CD4-positive, alpha-beta memory T cell (primary cell): ENCODE data around the gene FZD8. TPM values are rescaled to one million over a fixed set of nuclear protein-coding genes. Genes with fewer than 3 reads are reported as not detected.

Experiments
- CTCF ChIA-PET: fragments of 350-600 bp; sonication (Branson Sonifier 250); formaldehyde crosslinking; loops from one replicate; lab custom pipeline; 2021; ENCODE audit warnings: inconsistent platforms; ENCODE audit not compliant: partially characterized antibody; lab: Charles Lee
- POLR2A ChIA-PET: fragments of 350-600 bp; sonication (Branson Sonifier 250); formaldehyde crosslinking; loops from one replicate; lab custom pipeline; 2021; ENCODE audit not compliant: partially characterized antibody; lab: Charles Lee
- DNase-seq, 5 donors: peaks; one replicate each; pipeline versions ENCODE4 v3.0.0 to v3.0.0-alpha.2; 2020 to 2022; ENCODE audit warnings: mixed read lengths in 1 of 5
- H3K27ac ChIP-seq: one replicate; pipeline ENCODE4 v1.7.0; 2013; ENCODE audit warnings: low read depth, low read length
- H3K27me3 ChIP-seq: 2 replicates; pipeline ENCODE4 v1.7.0; 2013; ENCODE audit warnings: mild to moderate bottlenecking, low read length, moderate library complexity; ENCODE audit not compliant: insufficient read depth
- H3K36me3 ChIP-seq: 2 replicates; pipeline ENCODE4 v1.7.0; 2013; ENCODE audit warnings: mild to moderate bottlenecking, low read length, moderate library complexity; ENCODE audit not compliant: insufficient read depth
- H3K4me1 ChIP-seq: 2 replicates; pipeline ENCODE4 v1.7.0; 2013; ENCODE audit warnings: mild to moderate bottlenecking, low read length, moderate library complexity; ENCODE audit not compliant: insufficient read depth
- H3K4me3 ChIP-seq, 2 donors: one replicate each; pipeline ENCODE4 v1.7.0; 2013; ENCODE audit warnings: low read length in 2 of 2, mild to moderate bottlenecking in 1 of 2
- H3K9me3 ChIP-seq, 2 donors: one replicate each; pipeline ENCODE4 v1.7.0; 2013; ENCODE audit warnings: low read length in 2 of 2, control low read depth in 1 of 2; ENCODE audit not compliant: control insufficient read depth in 1 of 2
- H3K27ac Mint-ChIP-seq, 7 donors: one replicate each; pipeline ENCODE4 v1.8.0; 2020 to 2021; ENCODE audit warnings: mixed read lengths in 7 of 7, mild to moderate bottlenecking in 6 of 7, inconsistent platforms in 3 of 7, moderate library complexity in 3 of 7
- H3K27me3 Mint-ChIP-seq, 2 donors: one replicate each; pipeline ENCODE4 v1.8.0; 2020 to 2021; ENCODE audit warnings: mixed read lengths in 2 of 2
- H3K36me3 Mint-ChIP-seq, 2 donors: one replicate each; pipeline ENCODE4 v1.8.0; 2020 to 2021; ENCODE audit warnings: mixed read lengths in 2 of 2, inconsistent platforms in 1 of 2, mild to moderate bottlenecking in 1 of 2
- H3K4me1 Mint-ChIP-seq, 4 donors: one replicate each; pipeline ENCODE4 v1.8.0; 2020 to 2021; ENCODE audit warnings: mixed read lengths in 4 of 4, mild to moderate bottlenecking in 1 of 4
- H3K4me3 Mint-ChIP-seq, 8 donors: one replicate each; pipeline ENCODE4 v1.8.0; 2020 to 2021; ENCODE audit warnings: mixed read lengths in 8 of 8, mild to moderate bottlenecking in 7 of 8, moderate library complexity in 6 of 8, inconsistent platforms in 3 of 8
- H3K9me3 Mint-ChIP-seq, 8 donors: one replicate each; pipeline ENCODE4 v1.8.0; 2020 to 2021; ENCODE audit warnings: mixed read lengths in 8 of 8, mild to moderate bottlenecking in 5 of 8, inconsistent platforms in 3 of 8, moderate library complexity in 1 of 8
- intact Hi-C: fragments of 100-400 bp; cut with micrococcal nuclease; formaldehyde crosslinking; loops from one replicate; pipeline ENCODE4 v1.15.1; 2023
- polyA plus RNA-seq, 2 donors: library from polyadenylated mRNA; unstranded; fragments of 300-500 nt; fragmentation: Illumina TruSeq; gene quantifications; one replicate each; pipeline ENCODE4 v1.2.3, GENCODE V29; 2021
- total RNA-seq, 2 experiments: library from RNA; stranded (reverse); gene quantifications; one replicate each; pipeline ENCODE4 v1.2.3, GENCODE V29; 2021

Gene FZD8
- total and polyA plus RNA-seq, 4 experiments from 2014 or later: 0.93 to 1.2 TPM; not detected in 2

DNA sequence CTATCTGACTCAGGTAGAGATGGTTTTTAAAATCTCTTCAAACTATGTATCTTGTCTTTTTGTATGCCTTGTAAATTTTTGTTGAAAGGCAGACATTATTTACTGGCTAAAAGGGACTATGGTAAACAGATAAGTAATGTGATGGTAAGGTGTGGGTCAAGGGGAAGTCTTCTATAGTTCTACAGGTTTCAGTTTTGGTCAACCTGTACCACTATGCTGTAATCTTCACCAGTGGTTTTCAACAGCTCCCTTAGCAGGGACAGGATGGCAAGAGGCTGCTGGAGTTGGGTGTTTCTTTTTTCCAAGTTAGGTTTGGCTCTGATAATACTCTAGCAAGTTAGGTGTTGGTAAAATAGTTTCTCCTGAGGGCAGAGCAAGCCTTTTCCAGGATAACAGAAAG is 32.7 kb upstream of the FZD8 start:
- Mint-ChIP-seq H3K27me3 (peaks cover 0 to 4% of the 10 kb centered on the region in 2 donors), H3K27ac (no peak overlapping the region), H3K9me3 (peaks cover 0 to 10% (median 4%) of the 10 kb centered on the region in 8 donors), H3K4me3 (no peak overlapping the region), H3K36me3 (no peaks in the 10 kb centered on the region), H3K4me1 (no peaks in the 10 kb centered on the region)
- Histone ChIP-seq H3K9me3 (no peaks in the 10 kb centered on the region), H3K4me1 (no peaks in the 10 kb centered on the region), H3K36me3 (no peaks in the 10 kb centered on the region), H3K4me3 (no peak overlapping the region), H3K27me3 (no peaks in the 10 kb centered on the region), H3K27ac (no peak overlapping the region)
- DNase-seq: no peak
- ChIA-PET CTCF (no interaction called here), POLR2A (no interaction called here)
- intact Hi-C loops: no loop called here

DNA sequence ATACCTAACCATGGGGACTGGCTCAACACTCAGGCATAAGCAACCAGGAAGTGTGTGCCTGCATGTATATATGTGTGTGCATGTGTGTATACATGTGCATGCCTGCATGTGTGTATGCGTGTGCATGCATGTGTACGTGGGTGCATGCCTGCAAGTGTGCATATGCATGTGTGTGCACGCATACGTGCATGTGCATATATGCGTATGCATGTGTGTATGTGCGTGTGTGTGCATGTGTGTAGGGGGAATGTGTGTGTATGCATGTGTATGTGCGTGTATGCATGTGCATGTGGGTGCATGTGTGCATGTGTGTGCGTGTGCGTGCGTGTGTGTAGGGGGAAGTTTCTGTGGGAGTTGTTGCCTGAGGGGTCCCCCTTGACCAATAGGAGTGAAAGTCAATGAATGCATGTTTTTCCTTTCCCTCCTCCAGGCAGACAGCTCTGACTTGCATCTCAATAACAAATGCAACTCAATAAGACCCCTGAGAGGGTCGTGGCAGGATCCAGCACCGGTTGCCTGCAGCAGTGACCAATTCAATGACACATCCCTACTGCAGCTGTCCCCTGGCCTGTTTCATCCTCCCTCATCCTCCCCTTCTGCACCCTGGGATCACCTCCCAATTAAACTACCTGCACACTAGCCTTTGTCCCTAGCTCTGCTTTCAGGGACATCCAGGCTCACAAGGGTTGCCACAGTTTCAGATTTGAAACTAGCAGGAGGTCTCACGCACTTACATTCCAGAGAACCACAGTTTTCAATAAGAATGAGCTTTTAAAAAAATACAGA is 27.0 kb upstream of the FZD8 start:
- Histone ChIP-seq H3K27me3 (no peaks in the 10 kb centered on the region), H3K4me1 (no peaks in the 10 kb centered on the region), H3K27ac (no peak overlapping the region), H3K4me3 (no peak overlapping the region), H3K36me3 (no peaks in the 10 kb centered on the region), H3K9me3 (no peaks in the 10 kb centered on the region)
- intact Hi-C loops: no loop called here
- Mint-ChIP-seq H3K4me1 (peaks cover 0 to 2% (median 0%) of the 10 kb centered on the region in 4 donors), H3K36me3 (no peaks in the 10 kb centered on the region), H3K27me3 (peaks cover 1 to 2% of the 10 kb centered on the region in 2 donors), H3K4me3 (no peak overlapping the region), H3K27ac (no peak overlapping the region), H3K9me3 (peaks cover 0 to 19% (median 7%) of the 10 kb centered on the region in 8 donors)
- CTCF ChIA-PET: no interaction called here
- POLR2A ChIA-PET: no interaction called here
- no peak for DNase-seq

DNA sequence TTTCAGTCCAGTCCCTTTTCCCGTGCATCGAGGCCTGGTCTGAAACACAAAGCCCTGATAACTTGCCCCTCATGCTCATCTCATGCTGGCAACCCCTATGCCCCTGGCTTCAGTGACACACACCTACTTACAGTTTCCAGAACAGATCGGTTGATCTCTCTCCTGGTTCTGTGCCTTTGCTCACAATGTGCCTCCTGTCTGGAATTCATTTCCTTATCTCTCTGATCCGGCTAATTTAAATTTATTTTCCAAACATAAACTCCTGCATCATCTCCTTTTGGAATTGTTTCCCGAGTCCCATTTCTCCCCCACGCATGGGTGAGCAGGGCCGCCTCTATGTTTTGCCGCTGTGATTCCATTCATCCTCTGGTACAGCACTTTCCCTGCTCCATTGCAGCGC is 25.9 kb upstream of the FZD8 start:
- no peaks in the 10 kb centered on the region for H3K27me3 ChIP-seq
- no peak overlapping the region for H3K27ac ChIP-seq
- no peak overlapping the region for H3K27ac Mint-ChIP-seq
- intact Hi-C loops: no loop called here
- peaks cover 0 to 19% (median 7%) of the 10 kb centered on the region in 8 donors for H3K9me3 Mint-ChIP-seq
- no peak overlapping the region for H3K4me3 ChIP-seq
- POLR2A ChIA-PET: no interaction called here
- peaks cover 0 to 2% (median 0%) of the 10 kb centered on the region in 4 donors for H3K4me1 Mint-ChIP-seq
- DNase-seq: no peak
- CTCF ChIA-PET: no interaction called here
- no peaks in the 10 kb centered on the region for H3K4me1 ChIP-seq
- H3K36me3 Mint-ChIP-seq: no peaks in the 10 kb centered on the region
- peaks cover 1 to 2% of the 10 kb centered on the region in 2 donors for H3K27me3 Mint-ChIP-seq
- no peak overlapping the region for H3K4me3 Mint-ChIP-seq
- H3K9me3 ChIP-seq: no peaks in the 10 kb centered on the region
- no peaks in the 10 kb centered on the region for H3K36me3 ChIP-seq

DNA sequence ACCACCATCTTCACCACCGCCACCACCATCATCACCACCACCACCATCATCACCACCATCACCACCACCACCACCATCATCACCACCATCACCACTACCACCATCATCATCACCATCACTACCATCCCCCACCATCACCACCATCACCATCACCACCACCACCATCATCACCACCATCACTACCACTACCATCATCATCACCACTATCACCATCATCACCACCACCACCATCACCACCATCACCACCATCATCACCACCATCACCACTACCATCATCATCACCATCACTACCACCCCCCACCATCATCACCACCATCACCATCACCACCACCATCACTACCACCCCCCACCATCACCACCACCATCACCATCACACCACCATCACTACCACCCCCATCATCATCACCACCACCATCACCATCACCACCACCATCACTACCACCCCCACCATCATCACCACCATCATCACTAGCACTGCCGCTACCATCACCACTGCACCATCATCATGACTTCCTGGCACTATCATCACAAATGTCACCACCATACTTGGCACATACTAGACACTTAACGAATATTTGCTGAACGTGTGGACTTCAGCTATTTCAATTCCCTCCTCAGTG is 25.3 kb upstream of the FZD8 start:
- no peak overlapping the region for H3K4me3 Mint-ChIP-seq
- peaks cover 4% of the 10 kb centered on the region in 2 donors for H3K27me3 Mint-ChIP-seq
- Histone ChIP-seq H3K27ac (no peak overlapping the region), H3K4me1 (no peaks in the 10 kb centered on the region), H3K4me3 (no peak overlapping the region), H3K9me3 (no peaks in the 10 kb centered on the region), H3K36me3 (no peaks in the 10 kb centered on the region), H3K27me3 (no peaks in the 10 kb centered on the region)
- ChIA-PET CTCF (no interaction called here), POLR2A (no interaction called here)
- H3K27ac Mint-ChIP-seq: no peak overlapping the region
- DNase-seq: no peak
- intact Hi-C loops: no loop called here
- H3K4me1 Mint-ChIP-seq: peaks cover 0 to 2% (median 0%) of the 10 kb centered on the region in 4 donors
- no peaks in the 10 kb centered on the region for H3K36me3 Mint-ChIP-seq
- peaks cover 0 to 19% (median 7%) of the 10 kb centered on the region in 8 donors for H3K9me3 Mint-ChIP-seq

DNA sequence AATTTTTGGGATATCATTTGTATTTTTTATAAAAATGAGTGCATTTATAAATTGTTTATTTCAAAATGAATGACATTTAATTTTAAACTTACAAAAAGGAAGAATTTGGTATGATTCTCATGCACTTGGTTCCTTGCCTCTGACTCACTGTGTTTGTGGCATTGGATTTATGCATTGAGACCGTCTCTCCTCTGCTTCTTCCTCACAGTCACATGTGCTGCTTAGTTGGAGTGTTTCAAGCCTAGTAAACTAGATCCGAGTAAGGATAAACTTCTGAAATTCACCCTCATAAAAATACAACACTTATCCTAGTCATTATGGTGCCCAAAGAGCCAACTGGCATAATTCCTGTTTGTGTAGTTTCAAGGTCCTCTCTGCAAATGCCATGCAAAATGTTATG is 19.1 kb upstream of the FZD8 start:
- CTCF ChIA-PET: no interaction called here
- Mint-ChIP-seq H3K27ac (no peak overlapping the region), H3K4me1 (no peaks in the 10 kb centered on the region), H3K9me3 (peaks cover 0 to 7% (median 0%) of the 10 kb centered on the region in 8 donors), H3K27me3 (peaks cover 13 to 18% of the 10 kb centered on the region in 2 donors), H3K4me3 (no peak overlapping the region), H3K36me3 (no peaks in the 10 kb centered on the region)
- H3K4me3 ChIP-seq: no peak overlapping the region
- H3K36me3 ChIP-seq: no peaks in the 10 kb centered on the region
- no peak for DNase-seq
- no peak overlapping the region for H3K27ac ChIP-seq
- POLR2A ChIA-PET: no interaction called here
- H3K4me1 ChIP-seq: no peaks in the 10 kb centered on the region
- no peaks in the 10 kb centered on the region for H3K9me3 ChIP-seq
- intact Hi-C loops: no loop called here
- no peaks in the 10 kb centered on the region for H3K27me3 ChIP-seq

DNA sequence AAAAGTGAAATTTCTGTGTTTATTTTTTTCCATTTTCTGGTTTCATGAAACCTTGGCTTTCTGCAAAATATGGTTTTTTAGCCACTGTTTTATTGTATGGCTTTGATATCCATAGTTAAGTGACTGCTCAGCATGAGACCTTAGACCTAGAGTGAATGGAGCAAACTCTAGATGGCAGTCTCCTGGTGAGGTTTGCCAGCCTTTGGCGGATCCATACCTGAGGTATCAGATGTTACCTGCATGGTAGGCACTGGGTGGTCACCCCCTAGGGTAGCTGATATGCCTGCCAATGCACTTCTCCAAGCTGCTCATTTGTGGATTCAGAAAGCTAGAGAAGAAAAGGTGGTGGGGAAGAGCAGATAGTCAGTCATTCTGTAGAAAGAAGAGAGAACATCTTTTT is 17.4 kb upstream of the FZD8 start:
- ChIA-PET CTCF (no interaction called here), POLR2A (no interaction called here)
- H3K27me3 ChIP-seq: no peaks in the 10 kb centered on the region
- H3K36me3 ChIP-seq: no peaks in the 10 kb centered on the region
- no peak overlapping the region for H3K4me3 Mint-ChIP-seq
- no peak overlapping the region for H3K27ac Mint-ChIP-seq
- peaks cover 0 to 5% (median 0%) of the 10 kb centered on the region in 8 donors for H3K9me3 Mint-ChIP-seq
- H3K27ac ChIP-seq: no peak overlapping the region
- no peaks in the 10 kb centered on the region for H3K36me3 Mint-ChIP-seq
- no peak overlapping the region for H3K4me3 ChIP-seq
- no peaks in the 10 kb centered on the region for H3K9me3 ChIP-seq
- no peak for DNase-seq
- H3K27me3 Mint-ChIP-seq: peaks cover 13 to 19% of the 10 kb centered on the region in 2 donors
- H3K4me1 ChIP-seq: no peaks in the 10 kb centered on the region
- no peaks in the 10 kb centered on the region for H3K4me1 Mint-ChIP-seq
- intact Hi-C loops: no loop called here

DNA sequence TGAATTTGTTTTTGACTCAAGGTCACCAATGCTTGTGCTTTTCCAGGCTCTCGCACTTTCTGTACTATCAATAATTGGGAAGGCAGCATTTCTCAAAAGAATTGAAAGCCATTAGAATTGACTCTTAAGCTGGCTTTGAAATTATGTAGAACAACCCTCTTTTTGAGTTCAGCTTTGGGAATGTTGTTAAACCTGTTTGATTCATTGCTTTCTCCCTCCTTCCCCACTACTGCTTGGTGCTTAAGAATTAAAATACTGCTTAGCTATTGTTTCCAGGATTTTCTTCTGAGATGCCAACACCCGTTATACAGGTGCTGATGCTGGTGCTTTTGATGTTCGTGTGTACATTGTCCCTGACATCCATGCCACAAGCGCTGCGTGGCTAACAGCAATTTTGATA is 15.5 kb upstream of the FZD8 start:
- intact Hi-C loops: no loop called here
- Mint-ChIP-seq H3K9me3 (peaks cover 0 to 5% (median 0%) of the 10 kb centered on the region in 8 donors), H3K27ac (no peak overlapping the region), H3K36me3 (no peaks in the 10 kb centered on the region), H3K4me3 (no peak overlapping the region), H3K27me3 (peaks cover 11 to 16% of the 10 kb centered on the region in 2 donors), H3K4me1 (no peaks in the 10 kb centered on the region)
- H3K9me3 ChIP-seq: no peaks in the 10 kb centered on the region
- ChIA-PET POLR2A (no interaction called here), CTCF (no interaction called here)
- no peaks in the 10 kb centered on the region for H3K36me3 ChIP-seq
- H3K4me1 ChIP-seq: no peaks in the 10 kb centered on the region
- H3K4me3 ChIP-seq: no peak overlapping the region
- no peak for DNase-seq
- H3K27me3 ChIP-seq: no peaks in the 10 kb centered on the region
- no peak overlapping the region for H3K27ac ChIP-seq
